Heart left ventricle (tissue), 16 donors: Measurements from ENCODE around the gene CEP85L. TPM values are rescaled to one million over a fixed set of nuclear protein-coding genes. Genes with fewer than 3 reads are reported as not detected.

Experiments
- ATAC-seq, 4 donors: fragments of 200-7000 bp; cut with Tn5 transposase; one replicate each; pipeline ENCODE4 v1.9.1; 2020 to 2022; ENCODE audit warnings: moderate library complexity in 4 of 4, mild to moderate bottlenecking in 3 of 4, moderate number of reproducible peaks in 1 of 4
- DNase-seq, 5 donors: peaks; one replicate each; pipeline ENCODE4 v3.0.0-alpha.2; 2020
- H3K27ac ChIP-seq, 12 donors: fragments of 200-600 bp; sonication (generic) in 4 of 12; one replicate each; pipeline versions ENCODE4 v1.5.0 to v1.8.0; 2016 to 2022; ENCODE audit warnings: mild to moderate bottlenecking in 2 of 12
- H3K27me3 ChIP-seq, 9 donors: fragments of 200-600 bp; sonication (generic) in 2 of 9; one replicate each; pipeline versions ENCODE4 v1.5.1 to v1.8.0; 2016 to 2022; ENCODE audit warnings: mild to moderate bottlenecking in 3 of 9
- H3K36me3 ChIP-seq, 9 donors: fragments of 200-600 bp; sonication (generic) in 2 of 9; one replicate each; pipeline versions ENCODE4 v1.5.0 to v1.8.0; 2018 to 2022; ENCODE audit warnings: mild to moderate bottlenecking in 2 of 9
- H3K4me1 ChIP-seq, 12 donors: fragments of 200-600 bp; sonication (generic) in 4 of 12; one replicate each; pipeline versions ENCODE4 v1.5.0 to v1.8.0; 2016 to 2022; ENCODE audit warnings: mild to moderate bottlenecking in 3 of 12
- H3K4me3 ChIP-seq, 12 donors: fragments of 200-600 bp; sonication (generic) in 4 of 12; one replicate each; pipeline versions ENCODE4 v1.5.0 to v1.8.0; 2017 to 2022; ENCODE audit warnings: mild to moderate bottlenecking in 9 of 12, moderate library complexity in 4 of 12
- H3K9me3 ChIP-seq, 12 donors: fragments of 200-600 bp; sonication (generic) in 4 of 12; one replicate each; pipeline versions ENCODE4 v1.5.0 to v1.8.0; 2016 to 2022; ENCODE audit warnings: mild to moderate bottlenecking in 1 of 12
- POLR2A ChIP-seq, 2 donors: fragments of 450-650 bp; IDR thresholded peaks; one replicate each; pipeline ENCODE4 v1.6.1; 2017; ENCODE audit warnings: antibody characterized with exemption in 2 of 2, mild to moderate bottlenecking in 2 of 2, moderate library complexity in 2 of 2
- WGBS, 4 donors: extraction: QIAGEN DNeasy Blood & Tissue Kit in 2 of 4; methylation state at CpG; one replicate each; pipeline versions ENCODE4 v1.1.5 to v1.1.7; 2013 to 2018; 5-methylcytosine and 5-hydroxymethylcytosine counted together
- intact Hi-C, 10 donors: fragments of 100-400 bp; cut with DNase I; formaldehyde crosslinking; loops; one replicate each; pipeline versions ENCODE4 v1.11.1 to v1.14.2; 2022
- polyA plus RNA-seq, 2 donors: library from polyadenylated mRNA; stranded (reverse); fragments of 200-250 nt; gene quantifications; one replicate each; pipeline ENCODE4 v1.2.3, GENCODE V29; 2013
- total RNA-seq, 9 donors: library from RNA; depleted of rRNA in 2 of 9; stranded (reverse); fragments of >200 nt in 2 of 9; fragmentation: NEBNext Ultra II Directional in 3 of 9; extraction: Animal tissue kit (Norgen Biotek cat#: 25700) in 3 of 9; gene quantifications; one replicate each; pipeline versions ENCODE4 v1.1.0 to v1.2.4, GENCODE V29; 2016 to 2023
- TF ChIP-seq, protein P1 (sequence below), 12 donors: fragments of 200-600 bp; sonication (generic) in 4 of 12; IDR thresholded peaks; one replicate each; pipeline versions ENCODE4 v1.5.0 to v1.8.0; 2018 to 2022; ENCODE audit warnings: antibody characterized with exemption in 12 of 12, mild to moderate bottlenecking in 5 of 12
- donor health status: ischemic (EF 13 %, LVEDD 7.1; RV severe dilation, severe dysfunction).
- donor health status: healthy with polysubstance abuse.
- donor health status: DM: no; HTN: yes; CAD: no.
- donor health status: DM: no; HTN: no; CAD: no.
- donor health status: ischemic (EF 25% LVEDD 6.9; RV normal size, moderate dysfunction).
- donor health status: ischemic (EF 25% LVEDD 5.7; RV mildly dilated, moderate dysfunction).
- donor health status: healthy.
- donor health status: DM: yes; HTN: yes; CAD: no.
- donor health status: ischemic (EF 35%, LVEDD 5.7; RV mildly dilated, moderate dysfunction).
- donor health status: nonischemic (EF 11% LVEDD 7.7; RV severe dilation, severe dysfunction).
- donor health status: DM: yes; HTN: yes; CAD: no.
- donor health status: PGD.
- donor health status: ischemic (EF 29% LVEDD 5.4; RV normal size, mild dysfunction).
- donor health status: nonischemic (EF 23%, LVEDD 6.1; RV moderate dilation, normal function).

Gene CEP85L
- total and polyA plus RNA-seq, 11 donors: 1.9 to 14.4 (median 7.6) TPM

DNA sequence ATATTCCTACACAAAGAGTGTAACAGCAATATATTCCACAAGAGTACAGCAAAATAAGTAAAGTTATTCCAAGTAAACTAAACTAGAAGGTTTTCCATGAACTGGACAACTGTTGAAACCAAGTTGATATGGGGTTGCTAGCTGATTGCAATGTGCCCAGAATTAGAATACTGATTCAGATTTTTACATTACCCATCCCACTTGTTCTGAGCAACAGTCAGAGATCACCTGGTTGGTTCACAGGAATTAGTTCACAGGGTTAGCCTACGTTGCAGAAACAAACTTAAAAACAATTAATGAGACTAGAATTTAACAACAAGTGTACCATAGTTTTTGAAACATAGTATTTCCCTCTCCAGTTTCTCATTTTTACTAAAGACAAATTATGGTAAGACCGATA, 49.1 kb downstream of the CEP85L start:
- TF ChIP-seq, protein P1, sequence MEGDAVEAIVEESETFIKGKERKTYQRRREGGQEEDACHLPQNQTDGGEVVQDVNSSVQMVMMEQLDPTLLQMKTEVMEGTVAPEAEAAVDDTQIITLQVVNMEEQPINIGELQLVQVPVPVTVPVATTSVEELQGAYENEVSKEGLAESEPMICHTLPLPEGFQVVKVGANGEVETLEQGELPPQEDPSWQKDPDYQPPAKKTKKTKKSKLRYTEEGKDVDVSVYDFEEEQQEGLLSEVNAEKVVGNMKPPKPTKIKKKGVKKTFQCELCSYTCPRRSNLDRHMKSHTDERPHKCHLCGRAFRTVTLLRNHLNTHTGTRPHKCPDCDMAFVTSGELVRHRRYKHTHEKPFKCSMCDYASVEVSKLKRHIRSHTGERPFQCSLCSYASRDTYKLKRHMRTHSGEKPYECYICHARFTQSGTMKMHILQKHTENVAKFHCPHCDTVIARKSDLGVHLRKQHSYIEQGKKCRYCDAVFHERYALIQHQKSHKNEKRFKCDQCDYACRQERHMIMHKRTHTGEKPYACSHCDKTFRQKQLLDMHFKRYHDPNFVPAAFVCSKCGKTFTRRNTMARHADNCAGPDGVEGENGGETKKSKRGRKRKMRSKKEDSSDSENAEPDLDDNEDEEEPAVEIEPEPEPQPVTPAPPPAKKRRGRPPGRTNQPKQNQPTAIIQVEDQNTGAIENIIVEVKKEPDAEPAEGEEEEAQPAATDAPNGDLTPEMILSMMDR (IDR thresholded peaks at IDR 0.05): no peak
- intact Hi-C loops: no loop called here
- peaks cover 0 to 7% (median 0%) of the 10 kb centered on the region in 12 donors for H3K9me3 ChIP-seq
- DNase-seq (no peak), ATAC-seq (no peak)
- H3K4me1 ChIP-seq: peaks cover 0 to 28% (median 10%) of the 10 kb centered on the region in 12 donors
- H3K4me3 ChIP-seq: no peak overlapping the region
- no peak overlapping the region for H3K27ac ChIP-seq
- H3K36me3 ChIP-seq: no peaks in the 10 kb centered on the region
- 91 to 95% (median 94%) methylated on average over 2 of the region's 2 CpGs for WGBS, 4 donors
- no peaks in the 10 kb centered on the region for H3K27me3 ChIP-seq

DNA sequence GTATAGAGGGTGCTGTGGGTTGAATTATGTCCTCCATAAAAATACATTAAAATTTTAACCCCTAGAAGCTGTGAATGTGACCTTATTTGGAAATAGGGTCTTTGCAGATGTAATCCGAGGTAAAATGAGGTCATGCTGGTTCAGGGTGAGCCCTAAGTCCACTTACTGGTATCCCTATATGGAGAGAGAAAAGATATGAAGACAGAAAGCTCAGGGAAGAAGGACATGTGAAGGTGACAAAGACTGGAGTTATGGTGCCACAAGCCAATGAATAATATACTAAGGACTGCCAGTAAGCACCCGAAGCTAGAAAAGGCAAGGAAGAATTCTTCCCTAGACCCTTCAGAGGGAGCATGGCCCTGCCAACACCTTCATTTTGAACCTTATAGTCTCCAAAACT, 53.1 kb downstream of the CEP85L start:
- Histone ChIP-seq H3K27ac (peak overlapping the region in 1 of 12 donors; percentile 21), H3K27me3 (no peaks in the 10 kb centered on the region), H3K4me3 (no peak overlapping the region), H3K36me3 (no peaks in the 10 kb centered on the region), H3K9me3 (peaks cover 0 to 2% (median 0%) of the 10 kb centered on the region in 12 donors), H3K4me1 (peaks cover 0 to 25% (median 5%) of the 10 kb centered on the region in 12 donors)
- no peak for TF ChIP-seq POLR2A (IDR thresholded peaks at IDR 0.05)
- TF ChIP-seq, protein P1 (IDR thresholded peaks at IDR 0.05): no peak
- ATAC-seq (peak in 3 of 4 donors; percentile 52 to 68 (median 54)), DNase-seq (no peak)
- 62 to 74% (median 71%) methylated on average over 2 of the region's 2 CpGs for WGBS, 4 donors
- intact Hi-C loops: no loop called here

DNA sequence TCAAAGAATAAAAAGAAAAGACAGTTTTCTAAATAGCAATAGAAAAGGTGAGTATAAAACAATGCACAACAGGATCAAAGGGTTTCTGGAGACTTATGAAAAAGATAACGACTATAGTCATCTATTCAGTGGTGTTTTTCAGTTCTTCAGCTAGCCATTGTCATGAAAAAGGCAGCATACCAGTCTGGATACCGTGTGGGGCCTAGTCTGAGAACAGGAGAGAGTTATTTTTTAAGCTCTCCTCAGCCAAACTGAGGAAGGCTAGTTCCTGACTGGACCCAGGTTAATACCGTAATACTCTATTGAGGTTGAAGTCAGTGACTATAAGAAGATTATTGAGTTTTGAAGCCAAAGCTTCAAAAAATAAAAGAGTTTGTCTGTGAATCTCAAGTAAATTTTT, 53.8 kb downstream of the CEP85L start:
- TF ChIP-seq, protein P1 (IDR thresholded peaks at IDR 0.05): no peak
- TF ChIP-seq POLR2A (IDR thresholded peaks at IDR 0.05): no peak
- DNase-seq (no peak), ATAC-seq (no peak)
- WGBS, 4 donors: 55 to 70% (median 66%) methylated on average over 3 of the region's 3 CpGs
- Histone ChIP-seq H3K36me3 (no peaks in the 10 kb centered on the region), H3K4me1 (peaks cover 0 to 25% (median 5%) of the 10 kb centered on the region in 12 donors), H3K27me3 (no peaks in the 10 kb centered on the region), H3K4me3 (no peak overlapping the region), H3K27ac (peak overlapping the region in 1 of 12 donors; percentile 2), H3K9me3 (no peaks in the 10 kb centered on the region)
- intact Hi-C loops: no loop called here

DNA sequence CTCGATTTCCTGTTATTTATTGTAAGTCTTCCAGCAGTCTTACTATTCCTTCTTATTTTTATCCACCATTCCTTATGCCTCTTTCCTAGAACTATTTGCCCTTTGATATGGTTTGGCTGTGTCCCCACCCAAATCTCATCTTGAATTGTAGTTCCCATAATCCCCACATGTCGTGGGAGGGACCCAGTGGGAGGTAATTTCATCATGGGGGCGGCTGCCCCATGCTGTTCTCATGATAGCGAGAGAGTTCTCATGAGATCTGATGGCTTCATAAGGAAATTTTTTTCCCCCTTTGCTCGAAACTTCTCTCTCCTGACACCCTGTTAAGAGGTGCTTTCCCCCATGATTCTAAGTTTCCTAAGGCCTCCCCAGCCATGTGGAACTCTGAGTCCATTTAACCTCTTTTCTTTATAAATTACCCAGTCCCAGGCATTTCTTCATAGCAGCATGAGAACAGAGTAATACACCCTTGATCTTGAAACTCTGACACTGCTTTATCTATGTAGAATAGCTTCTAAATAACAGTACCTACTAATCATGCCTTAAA, 54.5 kb downstream of the CEP85L start:
- WGBS, 4 donors: 87 to 95% (median 93%) methylated on average over 5 of the region's 5 CpGs
- intact Hi-C loops: no loop called here
- Histone ChIP-seq H3K36me3 (no peaks in the 10 kb centered on the region), H3K9me3 (no peaks in the 10 kb centered on the region), H3K4me1 (peaks cover 0 to 25% (median 5%) of the 10 kb centered on the region in 12 donors), H3K27ac (no peak overlapping the region), H3K27me3 (no peaks in the 10 kb centered on the region), H3K4me3 (no peak overlapping the region)
- no peak for ATAC-seq
- DNase-seq: no peak
- no peak for TF ChIP-seq POLR2A (IDR thresholded peaks at IDR 0.05)
- TF ChIP-seq, protein P1 (IDR thresholded peaks at IDR 0.05): no peak
